Pancreas (tissue), 10 donors: ENCODE results near the gene PRKAB2. TPM values are rescaled to one million over a fixed set of nuclear protein-coding genes. Genes with fewer than 3 reads are reported as not detected.

ENCODE experiments used
- ATAC-seq, 4 donors: fragments of 200-7000 bp; cut with Tn5 transposase; one replicate each; pipeline versions ENCODE4 v1.8.0 to v1.9.1; 2020; ENCODE audit warnings: mild to moderate bottlenecking in 4 of 4, moderate library complexity in 4 of 4
- DNase-seq, 6 donors: peaks; one replicate each; pipeline ENCODE4 v3.0.0-alpha.2; 2020
- FAIRE-seq: peaks from 2 replicates; lab custom pipeline; 2012; peaks lifted over from hg19 to GRCh38; lab: Jason Lieb, UNC
- H3K27ac ChIP-seq, 4 donors: fragments of 200-600 bp; sonication (generic); 1 replicate in 3 of 4; 2 replicates in 1 of 4; pipeline versions ENCODE4 v1.5.0 to v1.8.0; 2020
- H3K27me3 ChIP-seq, 4 donors: fragments of 200-600 bp; one replicate each; pipeline ENCODE4 v1.8.0; 2021
- H3K36me3 ChIP-seq, 3 donors: fragments of 200-600 bp; sonication (generic) in 1 of 3; one replicate each; pipeline versions ENCODE4 v1.5.0 to v1.8.0; 2020 to 2021
- H3K4me1 ChIP-seq, 3 donors: fragments of 200-600 bp; one replicate each; pipeline ENCODE4 v1.8.0; 2021
- H3K4me3 ChIP-seq, 4 donors: fragments of 200-600 bp; sonication (generic) in 2 of 4; one replicate each; pipeline versions ENCODE4 v1.5.0 to v1.8.0; 2020 to 2021
- H3K9me3 ChIP-seq, 4 donors: fragments of 200-600 bp; one replicate each; pipeline ENCODE4 v1.8.0; 2021
- CTCF ChIP-seq, 4 donors: fragments of 200-600 bp; sonication (generic) in 3 of 4; IDR thresholded peaks; one replicate each; pipeline versions ENCODE4 v1.5.0 to v1.8.0; 2021; ENCODE audit warnings: antibody characterized with exemption in 4 of 4
- WGBS, 2 donors: extraction: QIAGEN DNeasy Blood & Tissue Kit; methylation state at CpG; one replicate each; pipeline ENCODE4 v1.1.7; 2013; 5-methylcytosine and 5-hydroxymethylcytosine counted together
- intact Hi-C, 3 donors: fragments of 100-400 bp; cut with DNase I; formaldehyde crosslinking; loops; one replicate each; pipeline versions ENCODE4 v1.11.1 to v1.14.2; 2022
- polyA plus RNA-seq, 2 donors: library from polyadenylated mRNA; stranded (reverse); fragments of 200-250 nt; gene quantifications; one replicate each; pipeline ENCODE4 v1.2.3, GENCODE V29; 2013
- total RNA-seq, 6 donors: library from RNA; stranded (reverse); fragmentation: NEBNext Ultra II Directional in 4 of 6; extraction: Animal tissue kit (Norgen Biotek cat#: 25700) in 4 of 6; gene quantifications; one replicate each; pipeline versions ENCODE4 v1.2.1 to v1.2.4, GENCODE V29; 2021 to 2023
- donor health status: healthy with polysubstance abuse.
- donor health status: DM: no; HTN: no; CAD: no; lungs with moderate emphysema.
- donor health status: DM: no; HTN: no; CAD: no.
- donor health status: control.
- donor health status: control.
- donor health status: Bipolar disorder and iron deficiency.
- donor health status: DM: yes; HTN: yes; CAD: no.
- donor health status: DM: no; HTN: no; CAD: no.
- donor health status: DM: no; HTN: no; CAD: no.
- donor health status: DM: yes; HTN: yes; CAD: no.

PRKAB2 gene
- total and polyA plus RNA-seq, 8 donors, result 6.3 to 15.1 (median 11.7) TPM

- H3K27me3 ChIP-seq, result no peaks in the 10 kb centered on the region
- WGBS, 2 donors, result 90 to 94% methylated on average over 2 of the region's 2 CpGs
- FAIRE-seq (no peak), DNase-seq (no peak), ATAC-seq (no peak)
- H3K4me3 ChIP-seq, result no peak overlapping the region
- H3K4me1 ChIP-seq, result peaks cover 0 to 13% (median 5%) of the 10 kb centered on the region in 3 donors
- no peaks in the 10 kb centered on the region for H3K36me3 ChIP-seq
- no peaks in the 10 kb centered on the region for H3K9me3 ChIP-seq
- intact Hi-C loops, result no loop called here
- no peak for TF ChIP-seq CTCF (IDR thresholded peaks at IDR 0.05)
- H3K27ac ChIP-seq, result no peak overlapping the region
Measured at GRCh38 chr1:147189514-147189913, 17.2 kb upstream of the PRKAB2 start.

GRCh38 chr1:147185432-147185831 is 13.2 kb upstream of the PRKAB2 start:
- no peak for DNase-seq
- ATAC-seq, result peak in 1 of 4 donors; percentile 25
- Histone ChIP-seq H3K9me3 (no peaks in the 10 kb centered on the region), H3K27ac (no peak overlapping the region), H3K4me3 (no peak overlapping the region), H3K4me1 (peaks cover 3 to 13% (median 5%) of the 10 kb centered on the region in 3 donors), H3K27me3 (no peaks in the 10 kb centered on the region), H3K36me3 (no peaks in the 10 kb centered on the region)
- no peak for TF ChIP-seq CTCF (IDR thresholded peaks at IDR 0.05)
- 27 to 34% methylated on average over 2 of the region's 2 CpGs for WGBS, 2 donors
- intact Hi-C loops, result no loop called here
- no peak for FAIRE-seq

- ATAC-seq (no peak), FAIRE-seq (no peak), DNase-seq (peak in 2 of 6 donors; percentile 34 to 56)
- Histone ChIP-seq H3K4me1 (peaks cover 7 to 12% (median 9%) of the 10 kb centered on the region in 3 donors), H3K9me3 (no peaks in the 10 kb centered on the region), H3K36me3 (no peaks in the 10 kb centered on the region), H3K4me3 (no peak overlapping the region), H3K27me3 (no peaks in the 10 kb centered on the region), H3K27ac (no peak overlapping the region)
- WGBS, 2 donors, result 75 to 77% methylated on average over 36 of the region's 36 CpGs
- intact Hi-C loops, result loop anchor here in 1 of 3 donors (5.0 kb wide), 1 partner anchor 60 kb away; no protein-coding TSS in a partner anchor
- TF ChIP-seq CTCF (IDR thresholded peaks at IDR 0.05), result no peak
Measured at GRCh38 chr1:147177611-147178380, 5.5 kb upstream of the PRKAB2 start.

- no peak for TF ChIP-seq CTCF (IDR thresholded peaks at IDR 0.05)
- Histone ChIP-seq H3K27ac (peak overlapping the region; percentile 78 to 96 (median 87)), H3K27me3 (no peaks in the 10 kb centered on the region), H3K4me3 (peak overlapping the region; percentile 80 to 94 (median 90)), H3K9me3 (no peaks in the 10 kb centered on the region), H3K4me1 (peaks cover 26 to 46% (median 33%) of the 10 kb centered on the region in 3 donors), H3K36me3 (no peaks in the 10 kb centered on the region)
- DNase-seq (peak in 2 of 6 donors; percentile 13 to 14), ATAC-seq (no peak), FAIRE-seq (no peak)
- intact Hi-C loops, result loop anchor here in 1 of 3 donors (2.0 kb wide), 1 partner anchor 71 kb away; the partner anchor contains the start of gene CHD1L
- WGBS, 2 donors, result 0% methylated on average over 32 of the region's 32 CpGs
Measured at GRCh38 chr1:147171399-147172167, 687 bp downstream of the PRKAB2 start.
